GM12878 (cell line): ENCODE data around the gene OR9Q1. TPM values are rescaled to one million over a fixed set of nuclear protein-coding genes. Genes with fewer than 3 reads are reported as not detected.

Source experiments
- ATAC-seq: fragments of 200-7000 bp; cut with Tn5 transposase; 3 replicates; pipeline ENCODE4 v1.9.1; 2020; ENCODE audit warnings: mild to moderate bottlenecking, moderate library complexity
- BruUV-seq: library from RNA; stranded (reverse); fragments of 400-500 nt; replicated peaks from 2 replicates; lab custom pipeline; 2021; lab: Mats Ljungman, UMichigan
- CTCF ChIA-PET: fragments of 300-600 bp; sonication (Branson Sonifier 250); formaldehyde crosslinking; extraction: SDS; loops from one replicate; lab custom pipeline; 2021; ENCODE audit warnings: inconsistent platforms; lab: Yijun Ruan, JAX
- POLR2A ChIA-PET: fragments of 350-600 bp; formaldehyde crosslinking; extraction: SDS; loops from one replicate; lab custom pipeline; 2021; ENCODE audit warnings: inconsistent platforms; lab: Charles Lee
- RAD21 ChIA-PET: fragments of 300-600 bp; sonication (Branson Sonifier 250); formaldehyde crosslinking; loops from one replicate; lab custom pipeline; 2023; ENCODE audit warnings: antibody characterized with exemption; ENCODE audit not compliant: unreplicated experiment; lab: Charles Lee
- SMC1A ChIA-PET: fragments of 300-600 bp; sonication (Branson Sonifier 250); formaldehyde crosslinking; loops from one replicate; lab custom pipeline; 2023; ENCODE audit not compliant: unreplicated experiment, uncharacterized antibody; lab: Charles Lee
- DNase-seq: peaks from one replicate; pipeline ENCODE4 v3.0.0-alpha.2; 2011; ENCODE audit warnings: low read depth, low spot score
- FAIRE-seq: peaks from 3 replicates; lab custom pipeline; 2011; peaks lifted over from hg19 to GRCh38; lab: Jason Lieb, UNC
- H2AFZ ChIP-seq: 2 replicates; pipeline ENCODE4 v1.6.0; 2011; ENCODE audit warnings: low read depth, low read length, control low read depth; ENCODE audit not compliant: control insufficient read depth
- H3K27ac ChIP-seq: 2 replicates; pipeline ENCODE4 v1.5.1; 2011; ENCODE audit warnings: control low read depth; ENCODE audit not compliant: control insufficient read depth, insufficient read depth
- H3K27me3 ChIP-seq, 2 experiments: replicated peaks in 1 of 2; 2 replicates each; pipeline versions ENCODE4 v1.6.0 to v1.6.1; 2011; ENCODE audit warnings: low read length in 1 of 2; ENCODE audit not compliant: control insufficient read depth in 2 of 2, insufficient read depth in 2 of 2
- H3K36me3 ChIP-seq, 2 experiments: 2 replicates each; pipeline ENCODE4 v1.5.1; 2011; ENCODE audit warnings: low read length in 1 of 2; ENCODE audit not compliant: control insufficient read depth in 2 of 2, insufficient read depth in 2 of 2
- H3K4me1 ChIP-seq: 2 replicates; pipeline ENCODE4 v1.6.1; 2011; ENCODE audit warnings: mild to moderate bottlenecking, low read length, moderate library complexity, mixed read lengths; ENCODE audit not compliant: control insufficient read depth, insufficient read depth
- H3K4me2 ChIP-seq: 2 replicates; pipeline ENCODE4 v1.6.0; 2011; ENCODE audit warnings: control low read depth; ENCODE audit not compliant: control insufficient read depth, insufficient read depth
- H3K4me3 ChIP-seq: fragments of 200-600 bp; sonication (generic); 2 replicates; pipeline ENCODE4 v1.5.1; 2016
- H3K79me2 ChIP-seq: 2 replicates; pipeline ENCODE4 v1.6.0; 2011; ENCODE audit warnings: low read length; ENCODE audit not compliant: control insufficient read depth, insufficient read depth
- H3K9ac ChIP-seq: 2 replicates; pipeline ENCODE4 v1.8.0; 2011; ENCODE audit warnings: low read length, control low read depth, mixed read lengths; ENCODE audit not compliant: control insufficient read depth, insufficient read depth
- H3K9me3 ChIP-seq: replicated peaks from 3 replicates; pipeline ENCODE4 v1.5.1; 2011; ENCODE audit warnings: mild to moderate bottlenecking, low read length; ENCODE audit not compliant: control insufficient read depth, insufficient read depth
- H4K20me1 ChIP-seq: 2 replicates; pipeline ENCODE4 v1.6.0; 2011; ENCODE audit not compliant: control insufficient read depth, insufficient read depth
- BHLHE40 ChIP-seq, 2 experiments: fragments of 450-650 bp in 1 of 2; IDR thresholded peaks; 2 replicates each; pipeline ENCODE4 v1.6.1; 2011 to 2017; ENCODE audit warnings: low read depth in 2 of 2, borderline replicate concordance in 1 of 2, improper control_type of control experiment in 1 of 2, low read length in 1 of 2, mild to moderate bottlenecking in 1 of 2
- ELK1 ChIP-seq: IDR thresholded peaks from 2 replicates; pipeline ENCODE4 v1.6.1; 2012; ENCODE audit warnings: low read depth, low read length, improper control_type of control experiment
- GATAD2B ChIP-seq: fragments of 450-650 bp; conservative IDR thresholded peaks from 2 replicates; pipeline ENCODE4 v1.6.1; 2017; ENCODE audit warnings: low read depth, mild to moderate bottlenecking, moderate library complexity
- HDAC2 ChIP-seq: fragments of 200-600 bp; sonication (generic); IDR thresholded peaks from 2 replicates; pipeline ENCODE4 v1.6.1; 2017
- MTA2 ChIP-seq: fragments of 450-650 bp; IDR thresholded peaks from 2 replicates; pipeline ENCODE4 v1.6.1; 2016; ENCODE audit warnings: low read depth, mild to moderate bottlenecking, moderate library complexity
- MTA3 ChIP-seq: IDR thresholded peaks from 2 replicates; pipeline ENCODE4 v1.6.1; 2012; ENCODE audit warnings: low read length, inconsistent platforms, borderline replicate concordance
- PAX8 ChIP-seq: fragments of 450-650 bp; IDR thresholded peaks from 2 replicates; pipeline ENCODE4 v1.6.1; 2017; ENCODE audit warnings: mild to moderate bottlenecking, moderate library complexity
- RAD21 ChIP-seq: IDR thresholded peaks from 2 replicates; pipeline ENCODE4 v1.6.1; 2011; ENCODE audit warnings: mild to moderate bottlenecking, low read depth, low read length, moderate library complexity; ENCODE audit not compliant: insufficient read depth
- TAF1 ChIP-seq: IDR thresholded peaks from 2 replicates; pipeline ENCODE4 v1.6.1; 2011; ENCODE audit warnings: mild to moderate bottlenecking, low read depth, low read length, borderline replicate concordance
- USF1 ChIP-seq: IDR thresholded peaks from 2 replicates; pipeline ENCODE4 v1.6.1; 2011; ENCODE audit warnings: borderline replicate concordance, low read depth, mild to moderate bottlenecking, moderate library complexity, mixed read lengths, low read length; ENCODE audit not compliant: insufficient read depth; ENCODE audit errors: extremely low read length
- WRNIP1 ChIP-seq: IDR thresholded peaks from 2 replicates; pipeline ENCODE4 v1.6.1; 2011; ENCODE audit warnings: low read depth, low read length, improper control_type of control experiment, borderline replicate concordance
- YBX1 ChIP-seq: fragments of 450-650 bp; IDR thresholded peaks from 2 replicates; pipeline ENCODE4 v1.6.1; 2016; ENCODE audit warnings: antibody characterized with exemption
- ZBTB40 ChIP-seq: fragments of 450-650 bp; IDR thresholded peaks from 2 replicates; pipeline ENCODE4 v1.6.1; 2016; ENCODE audit warnings: mild to moderate bottlenecking, moderate library complexity, borderline replicate concordance
- ZNF217 ChIP-seq: fragments of 450-650 bp; IDR thresholded peaks from 2 replicates; pipeline ENCODE4 v1.6.1; 2017; ENCODE audit warnings: antibody characterized with exemption, mild to moderate bottlenecking
- ZNF622 ChIP-seq: fragments of 450-650 bp; IDR thresholded peaks from 2 replicates; pipeline ENCODE4 v1.6.1; 2017; ENCODE audit warnings: mild to moderate bottlenecking, inconsistent platforms
- WGBS: methylation state at CpG from one replicate; pipeline ENCODE4 v1.1.6; 2016; ENCODE audit warnings: low lambda C conversion rate; ENCODE audit not compliant: insufficient replicate concordance, insufficient coverage; ENCODE audit errors: missing lambda C conversion rate; 5-methylcytosine and 5-hydroxymethylcytosine counted together
- in situ Hi-C: fragments of 300-500 bp; cut with MboI; formaldehyde crosslinking; loops from 9 replicates; pipeline ENCODE4 v1.14.3; 2018; ENCODE audit warnings: mixed read lengths
- intact Hi-C: fragments of 100-400 bp; cut with micrococcal nuclease; formaldehyde crosslinking; loops from one replicate; pipeline ENCODE4 v1.14.2; 2022; ENCODE audit not compliant: unreplicated experiment
- polyA plus RNA-seq, 11 experiments: library from polyadenylated mRNA; depleted of rRNA in 4 of 11; unstranded in 6 of 11; stranded (reverse) in 5 of 11; fragments of >200 nt; fragmentation: Nextera tagmentation in 4 of 11; fragmentation: Illumina TruSeq in 1 of 11; extraction: Ambion mirVana in 4 of 11; extraction: Trizol in 1 of 11; gene quantifications; 1 replicate in 1 of 11; 2 replicates in 10 of 11; pipeline versions ENCODE4 v1.2.1 to v1.2.3, GENCODE V29; 2011 to 2016; ENCODE audit warnings: inconsistent platforms in 2 of 11, missing spikeins in 2 of 11, low read depth in 1 of 11
- total RNA-seq, 4 experiments: library from RNA; depleted of rRNA in 3 of 4; stranded (reverse); fragments of >200 nt in 3 of 4; fragmentation: Illumina TruSeq in 1 of 4; extraction: Trizol in 1 of 4; gene quantifications; 2 replicates each; pipeline versions ENCODE4 v1.2.1 to v1.2.3, GENCODE V29; 2013 to 2021

The OR9Q1 gene
- total and polyA plus RNA-seq, 10 of the 15 experiments (the other 5 are each of a cell fraction or from before 2014, with no cell fraction given), result not detected

GRCh38 chr11:58028687-58029411, 5.2 kb downstream of the OR9Q1 start:
- ChIA-PET RAD21 (no interaction called here), CTCF (no interaction called here), POLR2A (no interaction called here), SMC1A (no interaction called here)
- intact Hi-C loops, result no loop called here
- H3K4me1 ChIP-seq, result no peaks in the 10 kb centered on the region
- WGBS, result 67% methylated on average over 6 of the region's 6 CpGs
- no peak for DNase-seq
- no peak for ATAC-seq
- no peak overlapping the region for H3K9ac ChIP-seq
- H3K27ac ChIP-seq, result no peak overlapping the region
- no peaks in the 10 kb centered on the region for H3K36me3 ChIP-seq
- TF ChIP-seq ELK1 (no peak), PAX8 (no peak), ZNF622 (no peak), BHLHE40 (IDR thresholded peaks at IDR 0.05; ENCODE audit: borderline replicate concordance in 1 of 2, low read depth in 2 of 2, low read length in 1 of 2) (no peak), MTA3 (no peak), WRNIP1 (no peak), MTA2 (no peak), ZNF217 (no peak), GATAD2B (no peak), ZBTB40 (no peak), RAD21 (no peak), TAF1 (no peak), USF1 (no peak), HDAC2 (no peak), YBX1 (no peak)
- H3K9me3 ChIP-seq, result no peaks in the 10 kb centered on the region
- in situ Hi-C loops, result no loop called here
- no peak overlapping the region for H2AFZ ChIP-seq
- no peak overlapping the region for H3K4me2 ChIP-seq
- FAIRE-seq, result no peak
- BruUV-seq, result no TSS peak
- no peaks in the 10 kb centered on the region for H3K27me3 ChIP-seq
- no peaks in the 10 kb centered on the region for H4K20me1 ChIP-seq
- H3K79me2 ChIP-seq, result no peaks in the 10 kb centered on the region
- H3K4me3 ChIP-seq, result no peak overlapping the region
